ENCODE results near the gene PGGT1B. TPM values are rescaled to one million over a fixed set of nuclear protein-coding genes. Genes with fewer than 3 reads are reported as not detected.

The PGGT1B gene
- total and polyA plus RNA-seq, 4 donors = 3.6 to 43.9 (median 14.5) TPM

GRCh38 chr5:115227281-115227680, 35.4 kb downstream of the PGGT1B start:
- DNase-seq (no peak), ATAC-seq (ENCODE audit: insufficient read depth, low FRiP score) (no peak)
- no peaks in the 10 kb centered on the region for H3K4me1 ChIP-seq (ENCODE audit: control insufficient read depth in 5 of 5, insufficient read depth in 5 of 5, low read length in 5 of 5)
- H3K9me3 ChIP-seq (ENCODE audit: control insufficient read depth in 4 of 4, insufficient read depth in 3 of 4, low read length in 3 of 4) = no peaks in the 10 kb centered on the region
- no peak for TF ChIP-seq CTCF (IDR thresholded peaks at IDR 0.05; ENCODE audit: control extremely low read depth, extremely low read depth)
- H3K36me3 ChIP-seq (ENCODE audit: control insufficient read depth in 4 of 4, insufficient read depth in 4 of 4, low read length in 4 of 4) = peaks cover 6 to 33% (median 24%) of the 10 kb centered on the region in 4 donors
- H3K27me3 ChIP-seq (ENCODE audit: control insufficient read depth in 3 of 3, insufficient read depth in 3 of 3, low read length in 2 of 3) = no peaks in the 10 kb centered on the region
- no peak overlapping the region for H3K27ac ChIP-seq (ENCODE audit: low read depth in 1 of 2, low read length in 1 of 2)
- WGBS, 2 donors = 100% methylated on average over 1 of the region's 1 CpG
- no peak overlapping the region for H3K9ac ChIP-seq (ENCODE audit: insufficient read depth in 1 of 2, low read length in 2 of 2)
- H3K4me3 ChIP-seq = no peak overlapping the region

- ATAC-seq (ENCODE audit: insufficient read depth, low FRiP score) (no peak), DNase-seq (peak in 2 of 3 donors; percentile 39)
- Histone ChIP-seq H3K36me3 (ENCODE audit: control insufficient read depth in 4 of 4, insufficient read depth in 4 of 4, low read length in 4 of 4) (peaks cover 2 to 13% (median 4%) of the 10 kb centered on the region in 4 donors), H3K4me1 (ENCODE audit: control insufficient read depth in 5 of 5, insufficient read depth in 5 of 5, low read length in 5 of 5) (no peaks in the 10 kb centered on the region), H3K27me3 (ENCODE audit: control insufficient read depth in 3 of 3, insufficient read depth in 3 of 3, low read length in 2 of 3) (no peaks in the 10 kb centered on the region), H3K27ac (ENCODE audit: low read depth in 1 of 2, low read length in 1 of 2) (no peak overlapping the region), H3K9me3 (ENCODE audit: control insufficient read depth in 4 of 4, insufficient read depth in 3 of 4, low read length in 3 of 4) (no peaks in the 10 kb centered on the region), H3K9ac (ENCODE audit: insufficient read depth in 1 of 2, low read length in 2 of 2) (no peak overlapping the region), H3K4me3 (no peak overlapping the region)
- no peak for TF ChIP-seq CTCF (IDR thresholded peaks at IDR 0.05; ENCODE audit: control extremely low read depth, extremely low read depth)
- WGBS, 2 donors = 37 to 55% methylated on average over 1 of the region's 1 CpG
Measured at GRCh38 chr5:115214541-115214940, 48.1 kb downstream of the PGGT1B start.

- Histone ChIP-seq H3K36me3 (ENCODE audit: control insufficient read depth in 4 of 4, insufficient read depth in 4 of 4, low read length in 4 of 4) (peaks cover 2 to 5% (median 3%) of the 10 kb centered on the region in 4 donors), H3K27ac (ENCODE audit: low read depth in 1 of 2, low read length in 1 of 2) (no peak overlapping the region), H3K4me3 (no peak overlapping the region), H3K27me3 (ENCODE audit: control insufficient read depth in 3 of 3, insufficient read depth in 3 of 3, low read length in 2 of 3) (no peaks in the 10 kb centered on the region), H3K9ac (ENCODE audit: insufficient read depth in 1 of 2, low read length in 2 of 2) (no peak overlapping the region), H3K9me3 (ENCODE audit: control insufficient read depth in 4 of 4, insufficient read depth in 3 of 4, low read length in 3 of 4) (no peaks in the 10 kb centered on the region), H3K4me1 (ENCODE audit: control insufficient read depth in 5 of 5, insufficient read depth in 5 of 5, low read length in 5 of 5) (no peaks in the 10 kb centered on the region)
- no peak for TF ChIP-seq CTCF (IDR thresholded peaks at IDR 0.05; ENCODE audit: control extremely low read depth, extremely low read depth)
- 28 to 62% methylated on average over 3 of the region's 3 CpGs for WGBS, 2 donors
- peak; percentile 69 for ATAC-seq (ENCODE audit: insufficient read depth, low FRiP score)
- peak; percentile 17 to 59 (median 44) for DNase-seq
Measured at GRCh38 chr5:115209279-115209678, 53.4 kb downstream of the PGGT1B start.

GRCh38 chr5:115202952-115203351, 59.7 kb downstream of the PGGT1B start:
- Histone ChIP-seq H3K27me3 (ENCODE audit: control insufficient read depth in 3 of 3, insufficient read depth in 3 of 3, low read length in 2 of 3) (no peaks in the 10 kb centered on the region), H3K9ac (ENCODE audit: insufficient read depth in 1 of 2, low read length in 2 of 2) (no peak overlapping the region), H3K27ac (ENCODE audit: low read depth in 1 of 2, low read length in 1 of 2) (no peak overlapping the region), H3K4me3 (no peak overlapping the region), H3K36me3 (ENCODE audit: control insufficient read depth in 4 of 4, insufficient read depth in 4 of 4, low read length in 4 of 4) (peaks cover 0 to 2% (median 0%) of the 10 kb centered on the region in 4 donors), H3K4me1 (ENCODE audit: control insufficient read depth in 5 of 5, insufficient read depth in 5 of 5, low read length in 5 of 5) (no peaks in the 10 kb centered on the region), H3K9me3 (ENCODE audit: control insufficient read depth in 4 of 4, insufficient read depth in 3 of 4, low read length in 3 of 4) (no peaks in the 10 kb centered on the region)
- DNase-seq (no peak), ATAC-seq (ENCODE audit: insufficient read depth, low FRiP score) (no peak)
- 78 to 92% methylated on average over 1 of the region's 1 CpG for WGBS, 2 donors
- TF ChIP-seq CTCF (IDR thresholded peaks at IDR 0.05; ENCODE audit: control extremely low read depth, extremely low read depth) = no peak

All from lung (tissue), 12 donors.